MCF 10A (cell line): Measurements from ENCODE around the gene PRDM1. TPM values are rescaled to one million over a fixed set of nuclear protein-coding genes. Genes with fewer than 3 reads are reported as not detected.

ENCODE experiments used
- BruUV-seq: library from RNA; stranded (reverse); fragments of 400-500 nt; replicated peaks from 2 replicates; lab custom pipeline; 2021; lab: Mats Ljungman, UMichigan
- CTCF ChIA-PET: fragments of 300-600 bp; sonication (Branson Sonifier 250); formaldehyde crosslinking; extraction: SDS; loops from one replicate; lab custom pipeline; 2021; ENCODE audit warnings: antibody characterized with exemption, inconsistent platforms; lab: Yijun Ruan, JAX
- POLR2A ChIA-PET: fragments of 300-600, 350-650 bp; sonication (Branson Sonifier 250); formaldehyde crosslinking; extraction: SDS; loops from one replicate; lab custom pipeline; 2020; ENCODE audit warnings: antibody characterized with exemption, inconsistent platforms; lab: Yijun Ruan, JAX
- DNase-seq: peaks from one replicate; pipeline ENCODE4 v3.0.0-alpha.2; 2018; ENCODE audit not compliant: unreplicated experiment
- H3K27ac Mint-ChIP-seq: one replicate; pipeline ENCODE4 v1.8.0; 2022; ENCODE audit warnings: mild to moderate bottlenecking, low read depth, mixed read lengths; ENCODE audit not compliant: unreplicated experiment
- H3K27me3 Mint-ChIP-seq: one replicate; pipeline ENCODE4 v1.8.0; 2022; ENCODE audit warnings: mixed read lengths; ENCODE audit not compliant: insufficient read depth, unreplicated experiment
- H3K36me3 Mint-ChIP-seq: one replicate; pipeline ENCODE4 v1.8.0; 2022; ENCODE audit warnings: mild to moderate bottlenecking, moderate library complexity, mixed read lengths; ENCODE audit not compliant: insufficient read depth, unreplicated experiment
- H3K4me1 Mint-ChIP-seq: one replicate; pipeline ENCODE4 v1.8.0; 2022; ENCODE audit warnings: mixed read lengths; ENCODE audit not compliant: insufficient read depth, unreplicated experiment
- H3K4me3 Mint-ChIP-seq: one replicate; pipeline ENCODE4 v1.8.0; 2022; ENCODE audit warnings: mild to moderate bottlenecking, moderate library complexity, mixed read lengths; ENCODE audit not compliant: unreplicated experiment
- H3K9me3 Mint-ChIP-seq: one replicate; pipeline ENCODE4 v1.8.0; 2022; ENCODE audit warnings: mixed read lengths; ENCODE audit not compliant: unreplicated experiment
- CTCF ChIP-seq: fragments of 200-600 bp; IDR thresholded peaks from one replicate; pipeline ENCODE4 v1.8.0; 2022; ENCODE audit warnings: antibody characterized with exemption, mild to moderate bottlenecking; ENCODE audit not compliant: unreplicated experiment
- intact Hi-C: fragments of 100-400 bp; cut with micrococcal nuclease; formaldehyde crosslinking; loops from 2 replicates; pipeline ENCODE4 v1.14.1; 2022
- total RNA-seq: library from RNA; stranded (reverse); gene quantifications from 2 replicates; pipeline ENCODE4 v1.2.3, GENCODE V29; 2022

PRDM1 gene
- total RNA-seq, 1 experiment from 2014 or later = 13.1 TPM

GRCh38 chr6:106055489-106055888 lies 30.6 kb upstream of the PRDM1 start:
- DNase-seq = no peak
- Mint-ChIP-seq H3K27ac (no peak overlapping the region), H3K27me3 (no peaks in the 10 kb centered on the region), H3K36me3 (peaks cover 6% of the 10 kb centered on the region), H3K4me1 (peaks cover 6% of the 10 kb centered on the region), H3K4me3 (no peak overlapping the region), H3K9me3 (no peaks in the 10 kb centered on the region)
- BruUV-seq = no TSS peak
- intact Hi-C loops = no loop called here
- POLR2A ChIA-PET = no interaction called here
- CTCF ChIA-PET = interaction anchor here (0.6 to 0.9 kb wide), 3 partner anchors 13 to 329 kb away, joined by 3 to 4 read pairs (median 3); no protein-coding TSS in a partner anchor
- no peak for TF ChIP-seq CTCF

GRCh38 chr6:106056060-106056745 lies 29.9 kb upstream of the PRDM1 start:
- H3K36me3 Mint-ChIP-seq = peaks cover 6% of the 10 kb centered on the region
- peaks cover 6% of the 10 kb centered on the region for H3K4me1 Mint-ChIP-seq
- intact Hi-C loops = no loop called here
- BruUV-seq = no TSS peak
- no peak overlapping the region for H3K4me3 Mint-ChIP-seq
- CTCF ChIA-PET = interaction anchor here (0.6 to 0.9 kb wide), 2 partner anchors 9 to 22 kb away, joined by 3 to 4 read pairs; no protein-coding TSS in a partner anchor
- no peaks in the 10 kb centered on the region for H3K9me3 Mint-ChIP-seq
- H3K27me3 Mint-ChIP-seq = no peaks in the 10 kb centered on the region
- H3K27ac Mint-ChIP-seq = no peak overlapping the region
- TF ChIP-seq CTCF = no peak
- POLR2A ChIA-PET = interaction anchor here (1.0 kb wide), 1 partner anchor 8 kb away, joined by 5 read pairs; no protein-coding TSS in a partner anchor
- no peak for DNase-seq

GRCh38 chr6:106056746-106057390 lies 29.3 kb upstream of the PRDM1 start:
- TF ChIP-seq CTCF = no peak
- CTCF ChIA-PET = interaction anchor here (0.6 kb wide), 1 partner anchor 10 kb away, joined by 3 read pairs; no protein-coding TSS in a partner anchor
- H3K27ac Mint-ChIP-seq = no peak overlapping the region

GRCh38 chr6:106059331-106059730 lies 26.8 kb upstream of the PRDM1 start:
- intact Hi-C loops = no loop called here
- Mint-ChIP-seq H3K27ac (no peak overlapping the region), H3K36me3 (no peaks in the 10 kb centered on the region), H3K4me3 (no peak overlapping the region), H3K27me3 (no peaks in the 10 kb centered on the region), H3K4me1 (peaks cover 11% of the 10 kb centered on the region), H3K9me3 (no peaks in the 10 kb centered on the region)
- ChIA-PET POLR2A (no interaction called here), CTCF (interaction anchor here (0.7 kb wide), 2 partner anchors 13 to 19 kb away, joined by 3 read pairs; no protein-coding TSS in a partner anchor)
- DNase-seq = no peak
- no peak for TF ChIP-seq CTCF
- no TSS peak for BruUV-seq

More at GRCh38 chr6:106056746-106057390, 29.3 kb upstream of the PRDM1 start:
- POLR2A ChIA-PET = interaction anchor here (1.0 kb wide), 1 partner anchor 9 kb away, joined by 5 read pairs; no protein-coding TSS in a partner anchor
- Mint-ChIP-seq H3K9me3 (no peaks in the 10 kb centered on the region), H3K27me3 (no peaks in the 10 kb centered on the region), H3K4me1 (peaks cover 6% of the 10 kb centered on the region), H3K36me3 (peaks cover 6% of the 10 kb centered on the region), H3K4me3 (no peak overlapping the region)
- BruUV-seq = no TSS peak
- DNase-seq = no peak
- intact Hi-C loops = no loop called here
